HepG2 (cell line): ENCODE data around the gene TMEM198. TPM values are rescaled to one million over a fixed set of nuclear protein-coding genes. Genes with fewer than 3 reads are reported as not detected.
A peak's percentile ranks its signal among the peaks of the same experiment; 100 is the strongest.

Experiments
- HOXA9 ChIP-seq: sonication (generic); formaldehyde crosslinking; IDR thresholded peaks from 2 replicates; pipeline ENCODE4 v1.8.1; 2022; ENCODE audit warnings: missing genetic modification reagents, mild to moderate bottlenecking, moderate library complexity, borderline replicate concordance
- IRF9 ChIP-seq: sonication (generic); formaldehyde crosslinking; IDR thresholded peaks from 2 replicates; pipeline ENCODE4 v1.8.0; 2022; ENCODE audit warnings: missing genetic modification reagents, mild to moderate bottlenecking, borderline replicate concordance
- MTERF4 ChIP-seq: sonication (generic); formaldehyde crosslinking; IDR thresholded peaks from 2 replicates; pipeline ENCODE4 v1.8.0; 2023; ENCODE audit warnings: mild to moderate bottlenecking, missing genetic modification reagents
- MXD4 ChIP-seq: IDR thresholded peaks from 2 replicates; pipeline ENCODE4 v1.6.1; 2016; ENCODE audit warnings: mild to moderate bottlenecking, missing biosample characterization, missing genetic modification reagents
- NFIB ChIP-seq: sonication (generic); formaldehyde crosslinking; IDR thresholded peaks from 2 replicates; pipeline ENCODE4 v1.9.0; 2021; ENCODE audit warnings: missing genetic modification reagents, mild to moderate bottlenecking, borderline replicate concordance
- NFYB ChIP-seq: sonication (generic); formaldehyde crosslinking; IDR thresholded peaks from 2 replicates; pipeline ENCODE4 v1.4.0; 2020; ENCODE audit warnings: missing genetic modification reagents
- RAD51 ChIP-seq: fragments of 450-650 bp; IDR thresholded peaks from 2 replicates; pipeline ENCODE4 v1.6.1; 2016; ENCODE audit warnings: borderline replicate concordance
- RNF2 ChIP-seq: fragments of 450-650 bp; conservative IDR thresholded peaks from 2 replicates; pipeline ENCODE4 v1.6.1; 2016; ENCODE audit warnings: low read depth
- SALL1 ChIP-seq: sonication (generic); formaldehyde crosslinking; IDR thresholded peaks from 2 replicates; pipeline ENCODE4 v1.8.0; 2022; ENCODE audit warnings: mild to moderate bottlenecking, missing genetic modification reagents
- TARDBP ChIP-seq: sonication (generic); formaldehyde crosslinking; IDR thresholded peaks from 2 replicates; pipeline ENCODE4 v1.8.0; 2022; ENCODE audit warnings: mild to moderate bottlenecking, missing genetic modification reagents
- TEAD3 ChIP-seq: optimal IDR thresholded peaks from 2 replicates; pipeline ENCODE3; 2016; ENCODE audit warnings: borderline replicate concordance
- THAP11 ChIP-seq: IDR thresholded peaks from 2 replicates; pipeline ENCODE4 v1.6.1; 2016; ENCODE audit warnings: missing biosample characterization, missing genetic modification reagents
- XRCC5 ChIP-seq: fragments of 200-400 bp; formaldehyde crosslinking; optimal IDR thresholded peaks from 2 replicates; pipeline ENCODE3; 2017; ENCODE audit warnings: mild to moderate bottlenecking, low read length
- ZNF205 ChIP-seq: IDR thresholded peaks from 2 replicates; pipeline ENCODE4 v1.6.1; 2018; ENCODE audit warnings: missing biosample characterization, missing genetic modification reagents
- ZNF282 ChIP-seq: fragments of 450-650 bp; IDR thresholded peaks from 2 replicates; pipeline ENCODE4 v1.6.1; 2018; ENCODE audit not compliant: partially characterized antibody
- ZNF704 ChIP-seq: sonication (generic); formaldehyde crosslinking; IDR thresholded peaks from 2 replicates; pipeline ENCODE4 v1.8.1; 2023; ENCODE audit warnings: mild to moderate bottlenecking, inconsistent platforms, moderate library complexity, missing genetic modification reagents, borderline replicate concordance
- polyA plus RNA-seq, 8 experiments: library from polyadenylated mRNA; depleted of rRNA in 3 of 8; stranded (reverse) in 7 of 8; unstranded in 1 of 8; fragments of >200 nt; fragmentation: Illumina TruSeq in 4 of 8; extraction: Trizol in 4 of 8; gene quantifications; 2 replicates each; pipeline versions ENCODE4 v1.2.1 to v1.2.3, GENCODE V29; 2011 to 2016; ENCODE audit warnings: low read depth in 4 of 8, missing spikeins in 1 of 8, mixed read lengths in 1 of 8; ENCODE audit not compliant: insufficient read depth in 1 of 8
- total RNA-seq, 5 experiments: library from RNA; depleted of rRNA; stranded (reverse); fragments of >200 nt; fragmentation: Illumina TruSeq; extraction: Trizol; gene quantifications; 2 replicates each; pipeline ENCODE4 v1.2.3, GENCODE V29; 2016; ENCODE audit warnings: low read depth in 1 of 5
- TF ChIP-seq, protein P1 (sequence below): sonication (generic); formaldehyde crosslinking; IDR thresholded peaks from 2 replicates; pipeline ENCODE4 v1.4.0; 2020; ENCODE audit warnings: missing genetic modification reagents, borderline replicate concordance
- TF ChIP-seq, protein P2 (sequence below): sonication (generic); formaldehyde crosslinking; IDR thresholded peaks from 2 replicates; pipeline ENCODE4 v1.5.0; 2020; ENCODE audit warnings: mild to moderate bottlenecking, missing genetic modification reagents, moderate library complexity
- TF ChIP-seq, protein P3 (sequence below): sonication (generic); formaldehyde crosslinking; conservative IDR thresholded peaks from 2 replicates; pipeline ENCODE4 v1.4.0; 2020; ENCODE audit warnings: missing genetic modification reagents

The TMEM198 gene
- total and polyA plus RNA-seq, 2 of the 13 experiments (the other 11 are each of a cell fraction or from before 2014, with no cell fraction given) = 17.3 to 23.5 TPM

- TF ChIP-seq, protein P1, sequence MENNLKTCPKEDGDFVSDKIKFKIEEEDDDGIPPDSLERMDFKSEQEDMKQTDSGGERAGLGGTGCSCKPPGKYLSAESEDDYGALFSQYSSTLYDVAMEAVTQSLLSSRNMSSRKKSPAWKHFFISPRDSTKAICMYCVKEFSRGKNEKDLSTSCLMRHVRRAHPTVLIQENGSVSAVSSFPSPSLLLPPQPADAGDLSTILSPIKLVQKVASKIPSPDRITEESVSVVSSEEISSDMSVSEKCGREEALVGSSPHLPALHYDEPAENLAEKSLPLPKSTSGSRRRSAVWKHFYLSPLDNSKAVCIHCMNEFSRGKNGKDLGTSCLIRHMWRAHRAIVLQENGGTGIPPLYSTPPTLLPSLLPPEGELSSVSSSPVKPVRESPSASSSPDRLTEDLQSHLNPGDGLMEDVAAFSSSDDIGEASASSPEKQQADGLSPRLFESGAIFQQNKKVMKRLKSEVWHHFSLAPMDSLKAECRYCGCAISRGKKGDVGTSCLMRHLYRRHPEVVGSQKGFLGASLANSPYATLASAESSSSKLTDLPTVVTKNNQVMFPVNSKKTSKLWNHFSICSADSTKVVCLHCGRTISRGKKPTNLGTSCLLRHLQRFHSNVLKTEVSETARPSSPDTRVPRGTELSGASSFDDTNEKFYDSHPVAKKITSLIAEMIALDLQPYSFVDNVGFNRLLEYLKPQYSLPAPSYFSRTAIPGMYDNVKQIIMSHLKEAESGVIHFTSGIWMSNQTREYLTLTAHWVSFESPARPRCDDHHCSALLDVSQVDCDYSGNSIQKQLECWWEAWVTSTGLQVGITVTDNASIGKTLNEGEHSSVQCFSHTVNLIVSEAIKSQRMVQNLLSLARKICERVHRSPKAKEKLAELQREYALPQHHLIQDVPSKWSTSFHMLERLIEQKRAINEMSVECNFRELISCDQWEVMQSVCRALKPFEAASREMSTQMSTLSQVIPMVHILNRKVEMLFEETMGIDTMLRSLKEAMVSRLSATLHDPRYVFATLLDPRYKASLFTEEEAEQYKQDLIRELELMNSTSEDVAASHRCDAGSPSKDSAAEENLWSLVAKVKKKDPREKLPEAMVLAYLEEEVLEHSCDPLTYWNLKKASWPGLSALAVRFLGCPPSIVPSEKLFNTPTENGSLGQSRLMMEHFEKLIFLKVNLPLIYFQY (CRISPR knock-in tag) = 0 out of 2 replicates have a peak, but pooled peaks have one; percentile 14
- peak; percentile 34; the same call in 1 of the 2 replicates for TF ChIP-seq MXD4 (CRISPR knock-in tag)
- TF ChIP-seq ZNF704 = no peak
- TF ChIP-seq, protein P2, sequence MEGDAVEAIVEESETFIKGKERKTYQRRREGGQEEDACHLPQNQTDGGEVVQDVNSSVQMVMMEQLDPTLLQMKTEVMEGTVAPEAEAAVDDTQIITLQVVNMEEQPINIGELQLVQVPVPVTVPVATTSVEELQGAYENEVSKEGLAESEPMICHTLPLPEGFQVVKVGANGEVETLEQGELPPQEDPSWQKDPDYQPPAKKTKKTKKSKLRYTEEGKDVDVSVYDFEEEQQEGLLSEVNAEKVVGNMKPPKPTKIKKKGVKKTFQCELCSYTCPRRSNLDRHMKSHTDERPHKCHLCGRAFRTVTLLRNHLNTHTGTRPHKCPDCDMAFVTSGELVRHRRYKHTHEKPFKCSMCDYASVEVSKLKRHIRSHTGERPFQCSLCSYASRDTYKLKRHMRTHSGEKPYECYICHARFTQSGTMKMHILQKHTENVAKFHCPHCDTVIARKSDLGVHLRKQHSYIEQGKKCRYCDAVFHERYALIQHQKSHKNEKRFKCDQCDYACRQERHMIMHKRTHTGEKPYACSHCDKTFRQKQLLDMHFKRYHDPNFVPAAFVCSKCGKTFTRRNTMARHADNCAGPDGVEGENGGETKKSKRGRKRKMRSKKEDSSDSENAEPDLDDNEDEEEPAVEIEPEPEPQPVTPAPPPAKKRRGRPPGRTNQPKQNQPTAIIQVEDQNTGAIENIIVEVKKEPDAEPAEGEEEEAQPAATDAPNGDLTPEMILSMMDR (CRISPR knock-in tag) = peak; percentile 86
- peak; percentile 77 for TF ChIP-seq THAP11 (CRISPR knock-in tag)
- TF ChIP-seq, protein P3, sequence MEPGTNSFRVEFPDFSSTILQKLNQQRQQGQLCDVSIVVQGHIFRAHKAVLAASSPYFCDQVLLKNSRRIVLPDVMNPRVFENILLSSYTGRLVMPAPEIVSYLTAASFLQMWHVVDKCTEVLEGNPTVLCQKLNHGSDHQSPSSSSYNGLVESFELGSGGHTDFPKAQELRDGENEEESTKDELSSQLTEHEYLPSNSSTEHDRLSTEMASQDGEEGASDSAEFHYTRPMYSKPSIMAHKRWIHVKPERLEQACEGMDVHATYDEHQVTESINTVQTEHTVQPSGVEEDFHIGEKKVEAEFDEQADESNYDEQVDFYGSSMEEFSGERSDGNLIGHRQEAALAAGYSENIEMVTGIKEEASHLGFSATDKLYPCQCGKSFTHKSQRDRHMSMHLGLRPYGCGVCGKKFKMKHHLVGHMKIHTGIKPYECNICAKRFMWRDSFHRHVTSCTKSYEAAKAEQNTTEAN (CRISPR knock-in tag) = no peak
- TF ChIP-seq IRF9 (CRISPR knock-in tag) = 0 out of 2 replicates have a peak, but pooled peaks have one; percentile 35
- TF ChIP-seq RAD51 = peak; percentile 52; the same call in 1 of the 2 replicates
- TF ChIP-seq NFYB (CRISPR knock-in tag) = 0 out of 2 replicates have a peak, but pooled peaks have one; percentile 34
- TF ChIP-seq TARDBP (CRISPR knock-in tag) = no peak
- TF ChIP-seq ZNF282 = no peak
- no peak for TF ChIP-seq RNF2
- peak; percentile 33 for TF ChIP-seq TEAD3
- 0 out of 2 replicates have a peak, but pooled peaks have one; percentile 27 for TF ChIP-seq ZNF205
- no peak for TF ChIP-seq HOXA9 (CRISPR knock-in tag)
- peak; percentile 35; the same call in 1 of the 2 replicates for TF ChIP-seq SALL1 (CRISPR knock-in tag)
- 0 out of 2 replicates have a peak, but pooled peaks have one; percentile 53 for TF ChIP-seq MTERF4
- TF ChIP-seq NFIB (CRISPR knock-in tag) = no peak
- TF ChIP-seq XRCC5 = peak; percentile 90
Measured at GRCh38 chr2:219495531-219496122, 48.2 kb upstream of the TMEM198 start (continued).
